ENCODE results near the gene IFI27L2. TPM values are rescaled to one million over a fixed set of nuclear protein-coding genes. Genes with fewer than 3 reads are reported as not detected.

IFI27L2 gene
- polyA plus RNA-seq, 1 donor from 2014 or later: 23.7 TPM

DNA sequence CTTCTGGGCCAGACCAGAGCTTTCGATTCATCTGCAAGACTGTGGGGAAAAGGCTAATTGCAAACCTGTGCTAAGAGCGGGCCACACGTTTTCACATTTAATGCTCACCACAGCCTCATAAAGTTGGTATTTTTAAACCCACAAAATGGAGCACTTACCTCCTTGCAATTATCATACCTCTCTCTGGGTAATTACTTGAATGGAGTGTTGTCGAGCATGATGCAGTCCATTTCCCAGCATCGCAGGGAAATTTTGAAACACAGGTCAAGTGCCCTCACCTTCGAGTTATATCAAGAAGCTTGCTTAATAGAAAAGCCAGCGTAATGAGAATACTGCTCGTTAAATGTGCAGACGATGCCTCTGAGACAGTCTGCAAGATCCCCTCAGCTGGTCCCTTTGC lies 8.8 kb upstream of the IFI27L2 start:
- H3K9ac ChIP-seq (ENCODE audit: low read length): no peak overlapping the region

DNA sequence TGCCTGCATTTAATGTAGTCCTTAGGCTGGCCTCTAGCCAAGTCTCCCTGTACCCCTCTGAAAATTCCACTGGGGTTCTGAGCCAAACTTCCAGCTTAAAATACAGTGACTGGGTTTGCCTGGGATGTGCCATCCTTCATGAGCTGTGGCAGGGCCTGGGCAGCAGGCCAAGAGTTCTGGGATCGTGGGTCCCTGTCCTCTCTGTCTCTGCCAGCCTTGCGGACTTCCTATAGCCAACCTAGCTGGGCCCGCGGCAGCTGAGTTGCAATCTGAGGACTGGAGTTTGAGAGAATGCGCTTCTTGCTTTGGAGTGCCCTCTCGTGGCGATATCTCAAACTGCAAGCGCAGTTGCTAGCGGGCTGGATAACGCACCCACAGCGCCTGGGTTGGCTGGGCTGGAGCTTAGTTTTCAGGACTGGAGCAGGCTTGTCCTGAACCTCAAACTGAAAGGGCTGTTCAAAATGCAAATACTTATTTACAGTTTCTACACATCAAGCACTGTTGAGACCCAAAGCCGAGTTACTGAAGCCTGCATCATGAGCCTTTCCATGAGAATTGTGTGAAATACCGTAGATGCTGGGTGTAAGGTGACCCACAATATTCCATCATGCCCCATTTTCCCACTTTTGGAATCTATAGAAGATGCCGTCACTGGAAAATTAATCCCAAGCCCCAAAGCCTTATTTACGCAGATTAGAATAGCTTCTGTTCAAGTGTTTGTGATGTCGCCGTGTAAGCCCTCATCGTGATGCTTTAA lies 7.3 kb upstream of the IFI27L2 start:
- TF ChIP-seq POLR2AphosphoS5 (IDR thresholded peaks at IDR 0.05) (no peak), EP300 (conservative IDR thresholded peaks at IDR 0.05; ENCODE audit: poor library complexity, severe bottlenecking) (no peak), EZH2 (IDR thresholded peaks at IDR 0.05; ENCODE audit: borderline replicate concordance, insufficient read depth, low read length, poor library complexity, severe bottlenecking) (no peak), MXI1 (conservative IDR thresholded peaks at IDR 0.05; ENCODE audit: poor library complexity, severe bottlenecking) (no peak), TAF1 (IDR thresholded peaks at IDR 0.05; ENCODE audit: low read depth) (no peak), RAD21 (conservative IDR thresholded peaks at IDR 0.05) (peak; percentile 72), SMC3 (conservative IDR thresholded peaks at IDR 0.05; ENCODE audit: poor library complexity) (peak; percentile 79)
- TF ChIP-seq, protein P1, sequence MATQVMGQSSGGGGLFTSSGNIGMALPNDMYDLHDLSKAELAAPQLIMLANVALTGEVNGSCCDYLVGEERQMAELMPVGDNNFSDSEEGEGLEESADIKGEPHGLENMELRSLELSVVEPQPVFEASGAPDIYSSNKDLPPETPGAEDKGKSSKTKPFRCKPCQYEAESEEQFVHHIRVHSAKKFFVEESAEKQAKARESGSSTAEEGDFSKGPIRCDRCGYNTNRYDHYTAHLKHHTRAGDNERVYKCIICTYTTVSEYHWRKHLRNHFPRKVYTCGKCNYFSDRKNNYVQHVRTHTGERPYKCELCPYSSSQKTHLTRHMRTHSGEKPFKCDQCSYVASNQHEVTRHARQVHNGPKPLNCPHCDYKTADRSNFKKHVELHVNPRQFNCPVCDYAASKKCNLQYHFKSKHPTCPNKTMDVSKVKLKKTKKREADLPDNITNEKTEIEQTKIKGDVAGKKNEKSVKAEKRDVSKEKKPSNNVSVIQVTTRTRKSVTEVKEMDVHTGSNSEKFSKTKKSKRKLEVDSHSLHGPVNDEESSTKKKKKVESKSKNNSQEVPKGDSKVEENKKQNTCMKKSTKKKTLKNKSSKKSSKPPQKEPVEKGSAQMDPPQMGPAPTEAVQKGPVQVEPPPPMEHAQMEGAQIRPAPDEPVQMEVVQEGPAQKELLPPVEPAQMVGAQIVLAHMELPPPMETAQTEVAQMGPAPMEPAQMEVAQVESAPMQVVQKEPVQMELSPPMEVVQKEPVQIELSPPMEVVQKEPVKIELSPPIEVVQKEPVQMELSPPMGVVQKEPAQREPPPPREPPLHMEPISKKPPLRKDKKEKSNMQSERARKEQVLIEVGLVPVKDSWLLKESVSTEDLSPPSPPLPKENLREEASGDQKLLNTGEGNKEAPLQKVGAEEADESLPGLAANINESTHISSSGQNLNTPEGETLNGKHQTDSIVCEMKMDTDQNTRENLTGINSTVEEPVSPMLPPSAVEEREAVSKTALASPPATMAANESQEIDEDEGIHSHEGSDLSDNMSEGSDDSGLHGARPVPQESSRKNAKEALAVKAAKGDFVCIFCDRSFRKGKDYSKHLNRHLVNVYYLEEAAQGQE (IDR thresholded peaks at IDR 0.05; ENCODE audit: borderline replicate concordance): no peak
- TF ChIP-seq, protein P2, sequence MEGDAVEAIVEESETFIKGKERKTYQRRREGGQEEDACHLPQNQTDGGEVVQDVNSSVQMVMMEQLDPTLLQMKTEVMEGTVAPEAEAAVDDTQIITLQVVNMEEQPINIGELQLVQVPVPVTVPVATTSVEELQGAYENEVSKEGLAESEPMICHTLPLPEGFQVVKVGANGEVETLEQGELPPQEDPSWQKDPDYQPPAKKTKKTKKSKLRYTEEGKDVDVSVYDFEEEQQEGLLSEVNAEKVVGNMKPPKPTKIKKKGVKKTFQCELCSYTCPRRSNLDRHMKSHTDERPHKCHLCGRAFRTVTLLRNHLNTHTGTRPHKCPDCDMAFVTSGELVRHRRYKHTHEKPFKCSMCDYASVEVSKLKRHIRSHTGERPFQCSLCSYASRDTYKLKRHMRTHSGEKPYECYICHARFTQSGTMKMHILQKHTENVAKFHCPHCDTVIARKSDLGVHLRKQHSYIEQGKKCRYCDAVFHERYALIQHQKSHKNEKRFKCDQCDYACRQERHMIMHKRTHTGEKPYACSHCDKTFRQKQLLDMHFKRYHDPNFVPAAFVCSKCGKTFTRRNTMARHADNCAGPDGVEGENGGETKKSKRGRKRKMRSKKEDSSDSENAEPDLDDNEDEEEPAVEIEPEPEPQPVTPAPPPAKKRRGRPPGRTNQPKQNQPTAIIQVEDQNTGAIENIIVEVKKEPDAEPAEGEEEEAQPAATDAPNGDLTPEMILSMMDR (IDR thresholded peaks at IDR 0.05; ENCODE audit: poor library complexity, severe bottlenecking): peak; percentile 81
- no peaks in the 10 kb centered on the region for H3K79me2 ChIP-seq (replicated peaks; ENCODE audit: insufficient read depth, low read length)
- H3K27ac ChIP-seq (ENCODE audit: low read length): no peak overlapping the region
- H3K4me3 ChIP-seq (ENCODE audit: low read length): no peak overlapping the region
- H2AFZ ChIP-seq (ENCODE audit: low read depth, low read length): no peak overlapping the region
- H3K36me3 ChIP-seq (ENCODE audit: insufficient read depth, low read length): no peaks in the 10 kb centered on the region
- no peaks in the 10 kb centered on the region for H3K27me3 ChIP-seq (ENCODE audit: insufficient read depth, low read depth, low read length)
- H3K9me3 ChIP-seq (ENCODE audit: low read length): no peaks in the 10 kb centered on the region
- no peaks in the 10 kb centered on the region for H3K9me2 ChIP-seq (ENCODE audit: insufficient read depth, low read length)
- no peaks in the 10 kb centered on the region for H3F3A ChIP-seq (ENCODE audit: insufficient read depth, low read length, poor library complexity, severe bottlenecking)
- no peak overlapping the region for H3K9ac ChIP-seq (ENCODE audit: low read length)
- no peaks in the 10 kb centered on the region for H4K20me1 ChIP-seq (ENCODE audit: insufficient read depth)
- H3K4me2 ChIP-seq (ENCODE audit: low read length): no peak overlapping the region

More for the DNA sequence above, 8.8 kb upstream of the IFI27L2 start:
- Histone ChIP-seq H2AFZ (ENCODE audit: low read depth, low read length) (no peak overlapping the region), H3K9me2 (ENCODE audit: insufficient read depth, low read length) (no peaks in the 10 kb centered on the region), H3F3A (ENCODE audit: insufficient read depth, low read length, poor library complexity, severe bottlenecking) (no peaks in the 10 kb centered on the region), H3K27me3 (ENCODE audit: insufficient read depth, low read depth, low read length) (no peaks in the 10 kb centered on the region), H3K4me2 (ENCODE audit: low read length) (no peak overlapping the region), H3K27ac (ENCODE audit: low read length) (no peak overlapping the region), H3K9me3 (ENCODE audit: low read length) (no peaks in the 10 kb centered on the region), H3K4me3 (ENCODE audit: low read length) (no peak overlapping the region), H4K20me1 (ENCODE audit: insufficient read depth) (no peaks in the 10 kb centered on the region), H3K36me3 (ENCODE audit: insufficient read depth, low read length) (no peaks in the 10 kb centered on the region), H3K79me2 (replicated peaks; ENCODE audit: insufficient read depth, low read length) (no peaks in the 10 kb centered on the region)
- TF ChIP-seq MXI1 (conservative IDR thresholded peaks at IDR 0.05; ENCODE audit: poor library complexity, severe bottlenecking): no peak
- TF ChIP-seq POLR2AphosphoS5 (IDR thresholded peaks at IDR 0.05): no peak
- TF ChIP-seq EP300 (conservative IDR thresholded peaks at IDR 0.05; ENCODE audit: poor library complexity, severe bottlenecking): no peak
- no peak for TF ChIP-seq SMC3 (conservative IDR thresholded peaks at IDR 0.05; ENCODE audit: poor library complexity)
- no peak for TF ChIP-seq EZH2 (IDR thresholded peaks at IDR 0.05; ENCODE audit: borderline replicate concordance, insufficient read depth, low read length, poor library complexity, severe bottlenecking)
- TF ChIP-seq, protein P2 (IDR thresholded peaks at IDR 0.05; ENCODE audit: poor library complexity, severe bottlenecking): no peak
- TF ChIP-seq, protein P1 (IDR thresholded peaks at IDR 0.05; ENCODE audit: borderline replicate concordance): no peak
- no peak for TF ChIP-seq TAF1 (IDR thresholded peaks at IDR 0.05; ENCODE audit: low read depth)
- TF ChIP-seq RAD21 (conservative IDR thresholded peaks at IDR 0.05): no peak

All from neural cell (in vitro differentiated cells).